Measurements from ENCODE around the gene KANK2. TPM values are rescaled to one million over a fixed set of nuclear protein-coding genes. Genes with fewer than 3 reads are reported as not detected.
"Not testable (repeated sequence)": the region's sequence is repeated elsewhere in the genome, so short reads cannot be mapped to it uniquely, and the experiment has no call there.

The KANK2 gene
- total RNA-seq, 2 donors from 2014 or later = 647 to 689 TPM

DNA sequence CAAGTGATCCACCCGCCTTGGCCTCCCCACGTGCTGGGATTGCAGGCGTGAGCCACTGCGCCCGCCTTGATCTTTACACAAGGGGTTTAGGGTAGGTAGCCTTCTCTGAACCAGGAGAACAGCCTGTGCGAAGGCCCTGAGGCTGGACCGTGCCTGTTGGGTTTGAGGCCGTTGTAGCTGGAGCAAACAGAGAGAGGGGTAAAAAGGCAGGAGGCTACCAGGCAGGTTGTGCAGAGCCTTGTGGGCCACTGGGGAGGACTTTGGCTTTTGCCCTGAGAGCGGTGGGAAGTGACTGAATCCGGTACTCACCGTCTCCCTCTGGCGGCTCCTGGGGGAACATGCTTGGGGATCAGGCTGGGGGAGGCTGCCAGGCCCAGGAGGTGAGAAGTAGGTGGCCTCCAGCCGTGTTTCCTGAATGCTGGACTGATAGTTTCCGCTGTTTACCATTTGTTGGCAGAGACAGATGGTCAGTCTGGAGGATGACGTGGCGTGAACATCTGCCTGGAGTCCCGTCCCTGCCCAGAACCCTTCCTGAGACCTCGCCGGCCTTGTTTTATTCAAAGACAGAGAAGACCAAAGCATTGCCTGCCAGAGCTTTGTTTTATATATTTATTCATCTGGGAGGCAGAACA, 66.4 kb downstream of the KANK2 start:
- ATAC-seq (ENCODE audit: insufficient number of reproducible peaks, low FRiP score, low read depth) = peak; percentile 21
- TF ChIP-seq, protein P1, sequence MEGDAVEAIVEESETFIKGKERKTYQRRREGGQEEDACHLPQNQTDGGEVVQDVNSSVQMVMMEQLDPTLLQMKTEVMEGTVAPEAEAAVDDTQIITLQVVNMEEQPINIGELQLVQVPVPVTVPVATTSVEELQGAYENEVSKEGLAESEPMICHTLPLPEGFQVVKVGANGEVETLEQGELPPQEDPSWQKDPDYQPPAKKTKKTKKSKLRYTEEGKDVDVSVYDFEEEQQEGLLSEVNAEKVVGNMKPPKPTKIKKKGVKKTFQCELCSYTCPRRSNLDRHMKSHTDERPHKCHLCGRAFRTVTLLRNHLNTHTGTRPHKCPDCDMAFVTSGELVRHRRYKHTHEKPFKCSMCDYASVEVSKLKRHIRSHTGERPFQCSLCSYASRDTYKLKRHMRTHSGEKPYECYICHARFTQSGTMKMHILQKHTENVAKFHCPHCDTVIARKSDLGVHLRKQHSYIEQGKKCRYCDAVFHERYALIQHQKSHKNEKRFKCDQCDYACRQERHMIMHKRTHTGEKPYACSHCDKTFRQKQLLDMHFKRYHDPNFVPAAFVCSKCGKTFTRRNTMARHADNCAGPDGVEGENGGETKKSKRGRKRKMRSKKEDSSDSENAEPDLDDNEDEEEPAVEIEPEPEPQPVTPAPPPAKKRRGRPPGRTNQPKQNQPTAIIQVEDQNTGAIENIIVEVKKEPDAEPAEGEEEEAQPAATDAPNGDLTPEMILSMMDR (IDR thresholded peaks at IDR 0.05) = peak; percentile 90
- H3K4me3 ChIP-seq = no peak overlapping the region
- no peaks in the 10 kb centered on the region for H3K9me3 ChIP-seq
- H3K36me3 ChIP-seq = peaks cover 32% of the 10 kb centered on the region
- peaks cover 2 to 8% of the 10 kb centered on the region in 2 donors for H3K4me1 ChIP-seq (ENCODE audit: control insufficient read depth in 1 of 2, low read depth in 2 of 2)
- H3K27ac ChIP-seq = peak overlapping the region; percentile 56 to 59
- peak; percentile 33 for DNase-seq (ENCODE audit: low spot score)
- no peaks in the 10 kb centered on the region for H3K27me3 ChIP-seq (replicated peaks; ENCODE audit: insufficient read depth)

DNA sequence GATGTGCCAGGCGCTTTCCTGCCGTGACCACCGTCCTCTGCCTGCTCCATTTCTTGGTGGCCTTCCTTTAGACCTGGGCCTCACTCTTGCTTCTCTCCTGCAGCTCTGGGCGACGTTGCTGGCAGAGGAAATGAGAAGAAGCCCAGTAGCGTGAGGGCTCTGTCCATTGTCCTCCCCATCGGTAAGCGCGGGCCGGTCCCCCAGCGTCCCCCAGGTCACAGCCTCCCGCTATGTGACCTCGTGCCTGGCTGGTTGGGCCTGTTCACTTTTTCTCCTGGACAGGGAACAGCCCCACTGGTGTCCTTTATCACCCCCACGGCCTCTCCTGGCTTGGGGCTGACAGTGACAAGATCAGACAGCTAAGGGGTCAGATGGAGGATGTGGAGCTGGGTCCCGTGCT, 69.4 kb downstream of the KANK2 start:
- Histone ChIP-seq H3K27ac (peak overlapping the region in 1 of 2 donors; percentile 38), H3K27me3 (replicated peaks; ENCODE audit: insufficient read depth) (no peaks in the 10 kb centered on the region), H3K4me1 (ENCODE audit: control insufficient read depth in 1 of 2, low read depth in 2 of 2) (peaks cover 2 to 8% of the 10 kb centered on the region in 2 donors), H3K36me3 (peaks cover 48% of the 10 kb centered on the region), H3K4me3 (no peak overlapping the region), H3K9me3 (no peaks in the 10 kb centered on the region)
- DNase-seq (ENCODE audit: low spot score) = no peak
- TF ChIP-seq, protein P1 (IDR thresholded peaks at IDR 0.05) = no peak
- ATAC-seq (ENCODE audit: insufficient number of reproducible peaks, low FRiP score, low read depth) = no peak

DNA sequence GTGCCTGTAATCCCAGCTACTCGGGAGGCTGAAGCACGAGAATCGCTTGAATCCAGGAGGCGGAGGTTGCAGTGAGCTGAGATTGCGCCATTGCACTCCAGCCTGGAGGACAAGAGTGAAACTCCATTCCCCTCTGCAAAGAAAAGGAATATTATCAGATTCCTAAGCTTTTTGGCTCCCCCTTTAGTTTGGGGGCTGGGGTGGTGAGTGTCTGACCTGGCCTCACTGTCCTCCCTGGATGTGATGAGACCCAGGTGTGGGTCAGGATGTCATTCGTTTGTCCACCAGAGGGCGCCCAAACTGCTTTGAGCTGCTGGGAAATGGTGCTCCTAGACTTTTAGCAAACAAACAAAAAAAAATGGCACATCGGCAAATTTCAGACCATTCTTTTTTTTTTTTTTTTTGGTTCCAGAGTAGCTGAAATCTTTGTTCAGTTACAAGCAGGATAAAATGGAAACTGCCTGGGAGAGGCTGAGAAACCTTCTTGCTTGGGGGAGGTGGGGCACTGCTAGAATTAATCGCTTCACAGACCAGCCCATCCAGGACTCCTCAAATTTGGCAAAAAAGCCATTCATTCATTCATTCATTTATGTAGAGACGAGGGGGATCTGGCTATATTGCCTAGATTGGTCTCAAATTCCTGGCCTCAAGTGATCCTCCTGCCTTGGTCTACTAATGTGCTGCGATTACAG, 71.2 kb downstream of the KANK2 start:
- peak; percentile 42 for ATAC-seq (ENCODE audit: insufficient number of reproducible peaks, low FRiP score, low read depth)
- H3K4me3 ChIP-seq = no peak overlapping the region
- DNase-seq (ENCODE audit: low spot score) = peak; percentile 41
- TF ChIP-seq, protein P1 (IDR thresholded peaks at IDR 0.05) = peak; percentile 78
- no peaks in the 10 kb centered on the region for H3K9me3 ChIP-seq
- peaks cover 42% of the 10 kb centered on the region for H3K36me3 ChIP-seq
- H3K4me1 ChIP-seq (ENCODE audit: control insufficient read depth in 1 of 2, low read depth in 2 of 2) = peaks cover 2 to 8% of the 10 kb centered on the region in 2 donors
- peak overlapping the region; percentile 20 to 33 for H3K27ac ChIP-seq
- H3K27me3 ChIP-seq (replicated peaks; ENCODE audit: insufficient read depth) = no peaks in the 10 kb centered on the region

DNA sequence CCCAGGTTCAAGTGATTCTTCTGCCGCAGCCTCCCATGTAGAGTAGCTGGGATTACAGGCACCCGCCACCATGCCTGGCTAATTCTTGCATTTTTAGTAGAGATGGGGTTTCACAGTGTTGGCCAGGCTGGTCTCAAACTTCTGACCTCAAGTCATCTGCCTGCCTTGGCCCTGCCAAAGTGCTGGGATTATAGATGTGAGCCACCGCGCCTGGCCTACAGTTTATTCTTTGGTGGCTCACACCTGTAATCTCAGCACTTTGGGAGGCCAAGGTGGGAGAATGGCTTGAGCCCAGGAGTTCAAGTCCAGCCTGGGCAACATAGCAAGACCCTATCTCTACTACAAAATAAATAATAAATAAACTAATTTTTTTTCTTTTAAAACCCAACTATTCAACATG, 73.2 kb downstream of the KANK2 start:
- not testable (repeated sequence) for H3K4me3 ChIP-seq; ATAC-seq (ENCODE audit: insufficient number of reproducible peaks, low FRiP score, low read depth); DNase-seq (ENCODE audit: low spot score); H3K4me1 ChIP-seq (ENCODE audit: control insufficient read depth in 1 of 2, low read depth in 2 of 2); H3K9me3 ChIP-seq; H3K27ac ChIP-seq; H3K27me3 ChIP-seq (replicated peaks; ENCODE audit: insufficient read depth)
- H3K36me3 ChIP-seq = peaks cover 39% of the 10 kb centered on the region

DNA sequence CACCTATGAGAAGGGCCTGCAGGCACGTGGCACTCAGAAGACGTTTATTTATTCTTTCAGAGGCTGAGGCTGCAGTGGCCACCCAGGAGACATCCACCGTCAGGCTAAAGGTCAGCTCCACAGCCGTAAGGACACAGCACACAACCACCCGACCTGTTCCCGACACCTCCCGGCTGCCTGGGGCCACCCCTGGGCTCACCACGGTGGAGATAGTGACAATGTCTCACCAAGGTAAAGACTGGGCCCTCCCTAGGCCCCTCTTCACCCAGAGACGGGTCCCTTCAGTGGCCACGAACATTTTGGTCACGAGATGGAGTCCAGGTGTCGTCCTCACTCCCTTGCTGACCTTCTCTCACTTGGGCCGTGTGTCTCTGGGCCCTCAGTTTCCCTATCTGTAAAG, 74.2 kb downstream of the KANK2 start:
- no peak overlapping the region for H3K4me3 ChIP-seq
- ATAC-seq (ENCODE audit: insufficient number of reproducible peaks, low FRiP score, low read depth) (no peak), DNase-seq (ENCODE audit: low spot score) (no peak)
- H3K27ac ChIP-seq = no peak overlapping the region
- H3K9me3 ChIP-seq = no peaks in the 10 kb centered on the region
- peaks cover 0 to 8% of the 10 kb centered on the region in 2 donors for H3K4me1 ChIP-seq (ENCODE audit: control insufficient read depth in 1 of 2, low read depth in 2 of 2)
- H3K27me3 ChIP-seq (replicated peaks; ENCODE audit: insufficient read depth) = no peaks in the 10 kb centered on the region
- H3K36me3 ChIP-seq = peaks cover 38% of the 10 kb centered on the region
- TF ChIP-seq, protein P1 (IDR thresholded peaks at IDR 0.05) = no peak

DNA sequence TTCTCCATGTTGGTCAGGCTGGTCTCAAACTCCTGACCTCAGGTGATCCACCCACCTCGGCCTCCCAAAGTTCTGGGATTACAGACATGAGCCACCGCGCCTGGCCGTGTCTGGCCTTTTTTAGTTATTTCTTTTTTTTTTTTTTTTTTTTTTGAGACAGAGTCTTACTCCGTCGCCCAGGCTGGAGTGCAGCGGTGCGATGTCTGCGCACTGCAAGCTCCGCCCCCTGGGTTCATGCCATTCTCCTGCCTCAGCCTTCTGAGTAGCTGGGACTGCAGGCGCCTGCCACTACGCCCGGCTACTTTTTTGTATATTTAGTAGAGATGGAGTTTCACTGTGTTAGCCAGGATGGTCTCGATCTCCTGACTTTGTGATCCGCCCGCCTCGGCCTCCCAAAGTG, 75.4 kb downstream of the KANK2 start:
- H3K36me3 ChIP-seq = peaks cover 42% of the 10 kb centered on the region
- not testable (repeated sequence) for H3K27me3 ChIP-seq (replicated peaks; ENCODE audit: insufficient read depth); ATAC-seq (ENCODE audit: insufficient number of reproducible peaks, low FRiP score, low read depth); H3K27ac ChIP-seq; DNase-seq (ENCODE audit: low spot score); H3K4me1 ChIP-seq (ENCODE audit: control insufficient read depth in 1 of 2, low read depth in 2 of 2); H3K4me3 ChIP-seq; H3K9me3 ChIP-seq

Measured in thoracic aorta (tissue), 2 donors.